H1 (cell line): ENCODE data around the gene CDH22. TPM values are rescaled to one million over a fixed set of nuclear protein-coding genes. Genes with fewer than 3 reads are reported as not detected.

ENCODE experiments used
- CTCF ChIA-PET: fragments of 300-600 bp; sonication (Branson Sonifier 250); formaldehyde crosslinking; loops from one replicate; lab custom pipeline; 2021; ENCODE audit not compliant: partially characterized antibody; lab: Charles Lee
- POLR2A ChIA-PET: fragments of 300-600 bp; sonication (Branson Sonifier 250); formaldehyde crosslinking; loops from one replicate; lab custom pipeline; 2021; ENCODE audit warnings: inconsistent platforms; ENCODE audit not compliant: partially characterized antibody; lab: Charles Lee
- DNase-seq, 2 experiments: peaks; one replicate each; pipeline versions ENCODE4 v3.0.0 to v3.0.0-alpha.2; 2010 to 2022; ENCODE audit warnings: low spot score in 2 of 2, low read depth in 1 of 2, mixed read lengths in 1 of 2
- FAIRE-seq: peaks from 2 replicates; lab custom pipeline; 2011; peaks lifted over from hg19 to GRCh38; lab: Jason Lieb, UNC
- H2AFZ ChIP-seq: 2 replicates; pipeline ENCODE4 v1.8.1; 2012; ENCODE audit warnings: low read length, inconsistent platforms
- H2AK5ac ChIP-seq: 2 replicates; pipeline ENCODE4 v1.6.1; 2013; ENCODE audit warnings: low read depth, low read length
- H2BK120ac ChIP-seq: replicated peaks from 2 replicates; pipeline ENCODE3; 2013; ENCODE audit warnings: low read depth, low read length, inconsistent platforms
- H2BK12ac ChIP-seq: 2 replicates; pipeline ENCODE4 v1.6.1; 2013; ENCODE audit warnings: low read depth, low read length
- H2BK15ac ChIP-seq: 2 replicates; pipeline ENCODE4 v1.6.1; 2013; ENCODE audit warnings: low read length
- H2BK20ac ChIP-seq: 2 replicates; pipeline ENCODE4 v1.6.1; 2013; ENCODE audit warnings: low read length
- H2BK5ac ChIP-seq: 2 replicates; pipeline ENCODE4 v1.6.1; 2013; ENCODE audit warnings: low read depth, low read length
- H3K14ac ChIP-seq: 2 replicates; pipeline ENCODE4 v1.6.1; 2013; ENCODE audit warnings: inconsistent platforms; ENCODE audit not compliant: insufficient read length
- H3K18ac ChIP-seq: 2 replicates; pipeline ENCODE4 v1.6.1; 2013; ENCODE audit warnings: low read length; ENCODE audit errors: extremely low read depth
- H3K23ac ChIP-seq: 2 replicates; pipeline ENCODE4 v1.6.1; 2013; ENCODE audit warnings: inconsistent platforms; ENCODE audit not compliant: insufficient read length
- H3K23me2 ChIP-seq: 2 replicates; pipeline ENCODE4 v1.6.1; 2013; ENCODE audit warnings: low read depth, low read length
- H3K27ac ChIP-seq: 2 replicates; pipeline ENCODE4 v1.6.1; 2011; ENCODE audit warnings: low read depth, low read length, inconsistent platforms
- H3K27me3 ChIP-seq, 4 experiments: replicated peaks in 1 of 4; 1 replicate in 1 of 4; 2 replicates in 3 of 4; pipeline versions ENCODE4 v1.6.1 to v1.8.1; 2011 to 2013; ENCODE audit warnings: low read length in 3 of 4, mild to moderate bottlenecking in 3 of 4, inconsistent platforms in 2 of 4, mixed read lengths in 2 of 4, moderate library complexity in 1 of 4; ENCODE audit not compliant: control insufficient read depth in 3 of 4, insufficient read depth in 3 of 4; ENCODE audit errors: extremely low read depth in 1 of 4
- H3K36me3 ChIP-seq, 4 experiments: 2 replicates each; pipeline versions ENCODE4 v1.6.1 to v1.8.1; 2011 to 2013; ENCODE audit warnings: mild to moderate bottlenecking in 4 of 4, low read length in 3 of 4, moderate library complexity in 2 of 4, control low read depth in 1 of 4, inconsistent platforms in 1 of 4; ENCODE audit not compliant: insufficient read depth in 4 of 4, control insufficient read depth in 2 of 4
- H3K4ac ChIP-seq: replicated peaks from 2 replicates; pipeline ENCODE3; 2013; ENCODE audit warnings: low read length, low read depth, mixed read lengths, inconsistent platforms; ENCODE audit not compliant: insufficient read length
- H3K4me1 ChIP-seq, 4 experiments: replicated peaks in 1 of 4; 1 replicate in 1 of 4; 2 replicates in 3 of 4; pipeline versions ENCODE4 v1.6.1 to v1.8.1; 2011 to 2013; ENCODE audit warnings: low read length in 3 of 4, inconsistent platforms in 2 of 4, mixed read lengths in 1 of 4; ENCODE audit not compliant: insufficient read depth in 4 of 4, control insufficient read depth in 3 of 4
- H3K4me2 ChIP-seq, 2 experiments: 2 replicates each; pipeline versions ENCODE4 v1.6.1 to v1.8.1; 2011 to 2013; ENCODE audit warnings: low read depth in 2 of 2, low read length in 2 of 2, control low read depth in 1 of 2, inconsistent platforms in 1 of 2, mild to moderate bottlenecking in 1 of 2; ENCODE audit not compliant: insufficient read depth in 1 of 2
- H3K4me3 ChIP-seq, 4 experiments: fragments of 200-600, 300-600 bp in 1 of 4; sonication (generic), shearing (Covaris generic), sonication (Bioruptor Twin) in 1 of 4; 2 replicates each; pipeline versions ENCODE4 v1.5.1 to v1.8.1; 2011 to 2016; ENCODE audit warnings: low read length in 4 of 4, low read depth in 3 of 4, control low read depth in 2 of 4, inconsistent platforms in 2 of 4, mild to moderate bottlenecking in 2 of 4, mixed read lengths in 1 of 4, moderate library complexity in 1 of 4; ENCODE audit not compliant: insufficient read depth in 2 of 4; ENCODE audit errors: extremely low read depth in 1 of 4
- H3K56ac ChIP-seq: replicated peaks from 2 replicates; pipeline ENCODE3; 2013; ENCODE audit warnings: low read depth, mild to moderate bottlenecking, mixed read lengths, low read length, inconsistent platforms; ENCODE audit not compliant: insufficient read length
- H3K79me1 ChIP-seq: 2 replicates; pipeline ENCODE4 v1.6.1; 2013; ENCODE audit warnings: low read depth, low read length, control low read depth
- H3K79me2 ChIP-seq, 2 experiments: 2 replicates each; pipeline versions ENCODE4 v1.6.1 to v1.8.1; 2012 to 2013; ENCODE audit warnings: low read length in 2 of 2, mild to moderate bottlenecking in 2 of 2, inconsistent platforms in 1 of 2; ENCODE audit not compliant: insufficient read depth in 2 of 2, control insufficient read depth in 1 of 2
- H3K9ac ChIP-seq, 4 experiments: replicated peaks in 1 of 4; 1 replicate in 1 of 4; 2 replicates in 3 of 4; pipeline versions ENCODE4 v1.6.1 to v1.8.1; 2011 to 2013; ENCODE audit warnings: low read depth in 3 of 4, low read length in 3 of 4, control low read depth in 2 of 4, mild to moderate bottlenecking in 2 of 4, moderate library complexity in 2 of 4, inconsistent platforms in 1 of 4; ENCODE audit errors: extremely low read depth in 1 of 4
- H3K9me3 ChIP-seq, 2 experiments: 2 replicates each; pipeline versions ENCODE4 v1.6.1 to v1.8.1; 2012 to 2013; ENCODE audit warnings: mild to moderate bottlenecking in 2 of 2, moderate library complexity in 2 of 2, control low read depth in 1 of 2, inconsistent platforms in 1 of 2, low read depth in 1 of 2, low read length in 1 of 2, mixed read lengths in 1 of 2; ENCODE audit not compliant: insufficient read depth in 2 of 2
- H4K20me1 ChIP-seq, 2 experiments: replicated peaks in 1 of 2; 2 replicates each; pipeline versions ENCODE3 to v1.8.1; 2011 to 2013; ENCODE audit warnings: inconsistent platforms in 2 of 2, low read length in 2 of 2, mild to moderate bottlenecking in 1 of 2; ENCODE audit not compliant: insufficient read depth in 2 of 2, control insufficient read depth in 1 of 2
- H4K5ac ChIP-seq: 2 replicates; pipeline ENCODE4 v1.6.1; 2013; ENCODE audit warnings: low read length, low read depth, mixed read lengths, inconsistent platforms; ENCODE audit not compliant: insufficient read length
- H4K8ac ChIP-seq: 2 replicates; pipeline ENCODE4 v1.8.0; 2013; ENCODE audit warnings: mild to moderate bottlenecking, moderate library complexity, low read length, inconsistent platforms; ENCODE audit not compliant: insufficient read depth; ENCODE audit errors: extremely low read depth
- H4K91ac ChIP-seq: replicated peaks from 2 replicates; pipeline ENCODE3; 2013; ENCODE audit warnings: low read length, mixed read lengths, inconsistent platforms; ENCODE audit not compliant: insufficient read length
- BRCA1 ChIP-seq: IDR thresholded peaks from 2 replicates; pipeline ENCODE4 v1.6.1; 2012; ENCODE audit warnings: low read depth, low read length, improper control_type of control experiment
- CBX8 ChIP-seq: fragments of 300-800, 300-1000 bp; sonication (generic); IDR thresholded peaks from 2 replicates; pipeline ENCODE4 v1.7.1; 2016; ENCODE audit warnings: low read depth, low read length, borderline replicate concordance
- CHD2 ChIP-seq: IDR thresholded peaks from 2 replicates; pipeline ENCODE4 v1.6.1; 2012; ENCODE audit warnings: low read length, improper control_type of control experiment
- HDAC2 ChIP-seq, 2 experiments: fragments of 300-600 bp in 1 of 2; sonication (generic) in 1 of 2; IDR thresholded peaks; 2 replicates each; pipeline ENCODE4 v1.6.1; 2011 to 2012; ENCODE audit warnings: low read depth in 2 of 2, low read length in 2 of 2, mild to moderate bottlenecking in 2 of 2, moderate library complexity in 2 of 2, borderline replicate concordance in 1 of 2, inconsistent platforms in 1 of 2
- KDM4A ChIP-seq: IDR thresholded peaks from one replicate; pipeline ENCODE4 v1.7.1; 2012; ENCODE audit warnings: low read depth, mild to moderate bottlenecking, moderate library complexity, low read length, inconsistent platforms; ENCODE audit not compliant: severe bottlenecking
- KDM5A ChIP-seq: fragments of 200-600 bp; IDR thresholded peaks from 2 replicates; pipeline ENCODE4 v1.7.1; 2012; ENCODE audit warnings: mild to moderate bottlenecking, low read length, inconsistent platforms, mixed read lengths
- SAP30 ChIP-seq: fragments of 300-600 bp; sonication (generic); IDR thresholded peaks from 2 replicates; pipeline ENCODE4 v1.7.1; 2012; ENCODE audit warnings: low read length, moderate library complexity, mild to moderate bottlenecking, inconsistent platforms; ENCODE audit not compliant: insufficient read depth, insufficient replicate concordance
- WGBS, 2 experiments: shearing (Covaris generic) in 1 of 2; methylation state at CpG; one replicate each; pipeline versions ENCODE4 v1.1.6 to v1.1.7; 2013 to 2015; ENCODE audit warnings: low lambda C conversion rate in 2 of 2, mixed read lengths in 2 of 2, inconsistent platforms in 1 of 2, low coverage in 1 of 2, missing lambda C conversion rate in 1 of 2; ENCODE audit not compliant: insufficient replicate concordance in 2 of 2, insufficient coverage in 1 of 2, insufficient read length in 1 of 2; ENCODE audit errors: extremely low coverage in 1 of 2, missing lambda C conversion rate in 1 of 2; 5-methylcytosine and 5-hydroxymethylcytosine counted together
- polyA plus RNA-seq, 7 experiments: library from polyadenylated mRNA; depleted of rRNA in 3 of 7; stranded (reverse) in 5 of 7; unstranded in 2 of 7; fragments of >200 nt in 5 of 7; fragments of 200-250 nt in 2 of 7; gene quantifications; 1 replicate in 5 of 7; 2 replicates in 1 of 7; 4 replicates in 1 of 7; pipeline versions ENCODE4 v1.2.1 to v1.2.3, GENCODE V29; 2011 to 2013; ENCODE audit warnings: missing spikeins in 2 of 7, mixed read lengths in 2 of 7
- total RNA-seq: library from RNA; stranded (reverse); fragmentation: NEBNext Ultra II Directional; extraction: Animal tissue kit (Norgen Biotek cat#: 25700); gene quantifications from 2 replicates; pipeline ENCODE4 v1.2.1, GENCODE V29; 2021
- TF ChIP-seq, protein P1 (sequence below), 3 experiments: IDR thresholded peaks; 1 replicate in 2 of 3; 2 replicates in 1 of 3; pipeline versions ENCODE4 v1.5.1 to v1.6.1; 2011; ENCODE audit warnings: low read length in 3 of 3, mild to moderate bottlenecking in 3 of 3, inconsistent platforms in 2 of 3, low read depth in 1 of 3, moderate library complexity in 1 of 3; ENCODE audit not compliant: insufficient read depth in 1 of 3; ENCODE audit errors: control extremely low read depth in 1 of 3
- TF ChIP-seq, protein P2 (sequence below): IDR thresholded peaks from 2 replicates; pipeline ENCODE4 v1.6.1; 2012; ENCODE audit warnings: low read length, inconsistent platforms

CDH22 gene
- total and polyA plus RNA-seq, 2 of the 8 experiments (the other 6 are each of a cell fraction or from before 2014, with no cell fraction given), result 0.35 to 0.39 TPM

DNA sequence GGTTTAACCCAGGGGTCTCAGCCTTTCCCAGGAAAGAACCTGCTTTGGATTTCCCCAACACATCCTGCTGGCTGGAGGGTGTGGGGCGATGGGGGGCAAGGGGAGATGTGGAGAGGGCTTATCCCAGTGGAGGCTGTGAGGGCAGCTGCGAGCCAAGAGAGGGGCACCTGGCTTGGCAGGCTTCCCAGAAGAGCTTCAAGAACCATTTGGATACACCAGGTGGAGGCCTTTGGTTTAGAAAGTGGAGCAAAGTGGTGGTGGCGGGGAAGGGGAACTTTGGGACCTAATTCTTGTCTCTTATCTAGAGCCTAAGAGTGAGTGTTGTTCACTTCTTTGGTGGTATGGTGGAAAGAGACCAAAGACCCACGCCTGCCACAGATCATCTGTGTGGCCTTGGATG, 177.8 kb downstream of the CDH22 start:
- ChIA-PET CTCF (interaction anchor here (1.1 to 8.1 kb wide), 22 partner anchors 10 to 219 kb away, joined by 3 to 171 read pairs (median 4); partner anchors contain the start of genes CD40 and CDH22), POLR2A (interaction anchor here (1.4 to 1.5 kb wide), 2 partner anchors 12 to 174 kb away, joined by 4 to 6 read pairs; partner anchors contain the start of gene CD40)
- Histone ChIP-seq H4K20me1 (peaks cover 2 to 3% of the 10 kb centered on the region in 2 experiments), H4K8ac (no peak overlapping the region), H3K18ac (no peak overlapping the region), H3K4me3 (no peak overlapping the region), H4K5ac (no peak overlapping the region), H3K79me2 (no peaks in the 10 kb centered on the region), H3K4me2 (no peak overlapping the region), H3K27ac (no peak overlapping the region), H3K14ac (no peak overlapping the region), H2BK15ac (no peak overlapping the region), H3K27me3 (peaks cover 0 to 4% (median 2%) of the 10 kb centered on the region in 4 experiments; a peak in 4 of 7 replicates), H2AFZ (no peak overlapping the region), H3K23me2 (no peaks in the 10 kb centered on the region), H3K79me1 (no peaks in the 10 kb centered on the region), H4K91ac (no peak overlapping the region), H3K56ac (no peak overlapping the region), H2BK20ac (no peak overlapping the region), H2BK5ac (no peak overlapping the region), H3K9ac (no peak overlapping the region), H3K9me3 (no peaks in the 10 kb centered on the region), H2BK12ac (no peak overlapping the region), H3K4me1 (no peaks in the 10 kb centered on the region; a peak in 2 of 7 replicates), H2BK120ac (no peak overlapping the region), H3K23ac (no peak overlapping the region), H3K36me3 (no peaks in the 10 kb centered on the region; a peak in 1 of 8 replicates), H2AK5ac (no peak overlapping the region), H3K4ac (no peak overlapping the region)
- 80% methylated on average over 4 of the region's 4 CpGs; no CpG with 5 or more reads in 1 of the 2 experiments for WGBS, 2 experiments
- FAIRE-seq, result no peak
- DNase-seq, result no peak
- no peak for TF ChIP-seq KDM5A
- TF ChIP-seq HDAC2 (IDR thresholded peaks at IDR 0.05; ENCODE audit: borderline replicate concordance in 1 of 2, low read depth in 2 of 2, low read length in 2 of 2), result no peak
- TF ChIP-seq CBX8, result no peak
- no peak for TF ChIP-seq BRCA1
- TF ChIP-seq, protein P1, sequence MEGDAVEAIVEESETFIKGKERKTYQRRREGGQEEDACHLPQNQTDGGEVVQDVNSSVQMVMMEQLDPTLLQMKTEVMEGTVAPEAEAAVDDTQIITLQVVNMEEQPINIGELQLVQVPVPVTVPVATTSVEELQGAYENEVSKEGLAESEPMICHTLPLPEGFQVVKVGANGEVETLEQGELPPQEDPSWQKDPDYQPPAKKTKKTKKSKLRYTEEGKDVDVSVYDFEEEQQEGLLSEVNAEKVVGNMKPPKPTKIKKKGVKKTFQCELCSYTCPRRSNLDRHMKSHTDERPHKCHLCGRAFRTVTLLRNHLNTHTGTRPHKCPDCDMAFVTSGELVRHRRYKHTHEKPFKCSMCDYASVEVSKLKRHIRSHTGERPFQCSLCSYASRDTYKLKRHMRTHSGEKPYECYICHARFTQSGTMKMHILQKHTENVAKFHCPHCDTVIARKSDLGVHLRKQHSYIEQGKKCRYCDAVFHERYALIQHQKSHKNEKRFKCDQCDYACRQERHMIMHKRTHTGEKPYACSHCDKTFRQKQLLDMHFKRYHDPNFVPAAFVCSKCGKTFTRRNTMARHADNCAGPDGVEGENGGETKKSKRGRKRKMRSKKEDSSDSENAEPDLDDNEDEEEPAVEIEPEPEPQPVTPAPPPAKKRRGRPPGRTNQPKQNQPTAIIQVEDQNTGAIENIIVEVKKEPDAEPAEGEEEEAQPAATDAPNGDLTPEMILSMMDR (IDR thresholded peaks at IDR 0.05; ENCODE audit: control extremely low read depth in 1 of 3, insufficient read depth in 1 of 3, low read depth in 1 of 3, low read length in 3 of 3), result no peak
- TF ChIP-seq, protein P2, sequence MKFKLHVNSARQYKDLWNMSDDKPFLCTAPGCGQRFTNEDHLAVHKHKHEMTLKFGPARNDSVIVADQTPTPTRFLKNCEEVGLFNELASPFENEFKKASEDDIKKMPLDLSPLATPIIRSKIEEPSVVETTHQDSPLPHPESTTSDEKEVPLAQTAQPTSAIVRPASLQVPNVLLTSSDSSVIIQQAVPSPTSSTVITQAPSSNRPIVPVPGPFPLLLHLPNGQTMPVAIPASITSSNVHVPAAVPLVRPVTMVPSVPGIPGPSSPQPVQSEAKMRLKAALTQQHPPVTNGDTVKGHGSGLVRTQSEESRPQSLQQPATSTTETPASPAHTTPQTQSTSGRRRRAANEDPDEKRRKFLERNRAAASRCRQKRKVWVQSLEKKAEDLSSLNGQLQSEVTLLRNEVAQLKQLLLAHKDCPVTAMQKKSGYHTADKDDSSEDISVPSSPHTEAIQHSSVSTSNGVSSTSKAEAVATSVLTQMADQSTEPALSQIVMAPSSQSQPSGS, result no peak
- no peak for TF ChIP-seq SAP30
- TF ChIP-seq KDM4A, result no peak
- TF ChIP-seq CHD2, result no peak
